GM04504 (cell line): ENCODE results near the gene SLC17A9.
A peak's percentile ranks its signal among the peaks of the same experiment; 100 is the strongest.

Experiments used
- DNase-seq: peaks from one replicate; pipeline ENCODE4 v3.0.0-alpha.2; 2012; ENCODE audit warnings: low read depth

The SLC17A9 gene

DNA sequence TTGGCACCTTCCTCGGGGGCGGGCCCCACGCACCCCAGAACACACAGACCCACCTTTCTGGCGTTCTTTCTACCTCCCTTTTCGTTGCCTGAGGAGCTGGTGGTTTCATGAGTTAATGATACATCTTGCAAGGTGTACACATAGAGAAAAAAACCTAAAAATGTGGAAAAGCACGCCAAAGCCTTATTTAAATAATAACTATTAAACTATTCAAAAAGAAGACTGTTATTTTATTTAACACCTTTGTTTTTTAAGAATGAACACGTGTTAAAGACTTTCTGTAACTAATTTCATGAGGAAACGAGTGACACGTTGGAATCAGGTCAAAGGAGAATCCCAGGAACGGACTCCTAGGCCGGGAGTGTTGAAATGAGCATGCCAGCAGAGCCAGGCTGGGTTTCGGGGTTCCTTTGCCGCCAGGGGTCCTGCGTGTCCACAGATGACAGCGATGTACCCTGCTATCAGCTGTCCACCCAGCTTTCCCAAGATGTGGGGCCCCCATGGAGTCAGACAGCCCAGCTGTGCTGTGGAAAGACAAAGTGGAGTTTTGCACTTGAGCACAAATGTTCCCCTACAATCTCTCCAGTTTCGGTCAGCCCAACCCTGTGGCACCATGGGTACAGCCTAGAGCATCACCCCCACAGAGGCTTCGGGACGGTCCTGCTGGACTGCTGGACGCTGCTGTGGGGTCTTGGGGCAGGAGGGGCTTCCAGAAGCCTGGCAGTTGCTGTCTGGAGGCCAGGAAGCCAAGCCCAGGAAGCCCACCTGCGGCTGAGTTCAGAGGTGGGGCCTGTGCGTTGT, 16.1 kb downstream of the SLC17A9 start:
- DNase-seq = no peak

GRCh38 chr20:62969179-62969760, 16.8 kb downstream of the SLC17A9 start:
- DNase-seq = no peak

- no peak for DNase-seq
These were observed 17.4 kb downstream of the SLC17A9 start for GRCh38 chr20:62969939-62970306.

GRCh38 chr20:62970307-62971210, 18.1 kb downstream of the SLC17A9 start:
- no peak for DNase-seq

GRCh38 chr20:62971211-62971949, 18.9 kb downstream of the SLC17A9 start:
- no peak for DNase-seq

- peak; percentile 31 for DNase-seq
These were observed 19.7 kb downstream of the SLC17A9 start for GRCh38 chr20:62971950-62972844.

DNA sequence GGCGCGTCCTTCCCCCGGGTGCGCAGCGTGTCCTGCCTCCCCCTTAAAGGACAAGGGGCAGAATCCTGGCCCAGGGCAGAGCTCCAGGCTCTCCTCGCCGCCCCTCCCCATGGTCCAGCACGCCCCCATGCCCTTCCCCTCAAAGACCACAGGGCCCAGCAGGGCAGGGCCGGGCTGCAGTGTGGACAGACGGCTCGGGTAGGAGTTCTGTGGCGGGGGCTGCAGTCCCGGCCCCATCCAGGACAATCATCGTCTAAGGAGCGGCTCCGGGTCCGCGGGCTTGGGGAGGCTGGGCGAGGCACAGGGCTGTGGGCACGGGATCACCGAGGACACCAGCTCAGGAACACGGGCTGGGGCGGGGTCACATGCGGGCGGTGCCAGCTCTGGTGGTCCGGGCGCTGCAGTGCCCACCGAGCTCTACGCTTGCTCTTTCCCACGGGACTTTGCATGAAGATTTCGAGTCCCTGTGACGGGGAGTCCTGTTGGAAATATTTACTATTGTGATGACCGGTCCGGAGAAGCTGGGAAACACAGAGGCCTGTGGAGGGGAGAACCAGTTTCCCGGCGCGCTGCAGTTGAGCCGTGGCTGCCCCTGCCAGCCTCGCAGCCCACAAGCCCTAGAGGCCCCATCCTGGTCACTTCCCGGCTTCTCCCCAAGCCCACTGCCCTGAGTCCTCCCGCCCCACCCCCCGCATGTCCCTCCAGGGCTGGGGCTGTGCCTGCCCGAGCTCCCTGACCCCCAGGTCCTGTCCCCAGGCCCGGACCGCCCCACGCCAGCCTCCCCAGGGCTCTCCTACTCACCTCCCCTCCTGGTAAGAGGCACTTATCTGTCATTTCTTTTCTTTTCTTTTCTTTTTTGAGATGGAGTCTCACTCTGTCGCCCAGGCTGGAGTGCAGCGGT, 20.6 kb downstream of the SLC17A9 start:
- DNase-seq = no peak

DNA sequence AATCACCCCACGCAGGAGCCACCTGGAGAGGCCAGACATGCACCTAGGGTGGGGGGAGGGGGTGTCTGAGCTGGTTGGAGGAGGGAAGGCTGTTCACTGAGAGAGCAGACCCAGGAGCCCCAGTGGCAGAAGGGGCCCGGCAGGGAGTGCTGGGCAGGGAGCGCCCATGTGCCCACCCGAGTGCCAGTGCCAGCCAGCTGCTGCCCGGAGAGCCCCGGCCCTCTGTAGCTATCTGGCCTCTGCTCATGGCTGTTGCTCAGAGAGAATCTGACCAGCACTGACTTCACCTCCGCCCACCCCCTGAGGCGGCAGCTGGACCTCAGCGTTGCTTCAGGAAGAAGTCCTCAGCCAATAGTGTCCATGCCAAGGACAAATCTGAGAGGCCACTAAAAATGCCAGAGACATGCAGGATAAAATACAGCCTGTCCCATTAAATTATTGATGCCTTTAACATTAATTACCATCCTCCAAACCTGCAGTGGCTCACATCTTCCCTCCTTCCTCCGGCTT, 22.8 kb downstream of the SLC17A9 start:
- no peak for DNase-seq

- no peak for DNase-seq
These were observed 23.5 kb downstream of the SLC17A9 start for GRCh38 chr20:62975812-62976508.

DNA sequence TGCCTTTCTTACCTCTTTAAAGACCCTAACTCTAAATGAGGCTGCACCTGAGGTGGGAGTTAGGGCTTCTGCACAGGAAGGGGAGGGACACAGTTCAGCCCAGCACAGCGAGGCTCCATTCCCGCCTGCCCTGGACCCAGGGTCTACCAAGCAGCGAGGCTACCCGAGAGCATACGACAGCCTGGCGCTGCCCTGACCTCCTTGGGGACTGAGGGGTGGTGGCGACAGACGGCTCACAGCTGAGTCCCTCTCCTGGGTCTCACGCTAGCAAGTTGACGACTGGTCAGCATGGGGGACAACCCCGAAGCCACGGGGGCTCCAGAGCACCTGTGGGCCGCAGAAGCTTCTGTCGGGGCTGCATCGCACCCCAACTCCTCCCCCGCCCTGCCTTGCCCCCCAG, 24.4 kb downstream of the SLC17A9 start:
- DNase-seq = no peak

DNA sequence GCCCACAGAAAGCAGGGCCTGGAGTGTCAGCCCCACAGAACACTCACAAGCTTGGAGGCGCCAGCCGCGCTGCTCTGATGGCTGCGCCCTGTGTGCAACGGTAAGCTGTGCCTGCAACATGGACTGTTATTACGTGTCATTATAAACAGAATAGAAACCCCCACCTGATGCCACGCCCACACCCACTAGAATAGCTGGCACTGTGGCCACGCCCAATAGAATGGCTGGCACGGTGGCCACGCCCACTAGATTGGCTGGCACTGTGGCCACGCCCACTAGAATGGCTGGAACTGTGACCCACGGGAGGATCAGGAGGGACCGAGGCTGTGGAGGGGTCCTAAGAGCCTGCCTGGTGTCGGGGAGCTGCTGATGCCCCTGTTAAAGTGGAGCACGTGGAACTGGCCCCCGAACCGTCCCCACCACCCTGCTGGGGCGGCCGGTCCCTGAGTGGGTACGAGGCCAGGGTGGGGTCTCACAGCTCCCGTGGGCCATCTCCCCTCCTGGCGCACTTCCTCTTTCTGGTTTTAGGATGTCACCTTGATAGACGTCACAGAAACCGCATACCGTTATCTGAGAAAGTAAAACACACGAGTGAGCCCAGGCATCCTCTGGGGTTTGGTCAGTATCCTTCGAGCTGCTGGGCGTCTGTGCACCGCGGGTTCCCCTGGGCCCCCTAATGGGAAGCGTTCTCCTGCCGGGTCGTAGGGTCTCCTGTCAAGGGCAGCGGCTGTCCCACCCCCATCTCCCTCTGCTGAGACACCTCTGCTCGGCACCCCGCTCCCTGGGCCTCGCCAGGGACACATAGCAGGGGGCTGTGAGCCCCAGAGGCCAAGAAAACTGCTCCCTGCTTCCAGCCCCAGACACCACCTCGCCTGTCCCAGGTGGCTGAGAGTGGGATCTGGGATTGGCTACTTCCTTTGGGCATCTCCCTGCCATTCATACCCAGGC, 25.4 kb downstream of the SLC17A9 start:
- no peak for DNase-seq

GRCh38 chr20:62978561-62978943, 26.0 kb downstream of the SLC17A9 start:
- DNase-seq = no peak

- no peak for DNase-seq
These were observed 26.8 kb downstream of the SLC17A9 start for GRCh38 chr20:62979310-62979709.

GRCh38 chr20:62979876-62980373, 27.4 kb downstream of the SLC17A9 start:
- no peak for DNase-seq

DNA sequence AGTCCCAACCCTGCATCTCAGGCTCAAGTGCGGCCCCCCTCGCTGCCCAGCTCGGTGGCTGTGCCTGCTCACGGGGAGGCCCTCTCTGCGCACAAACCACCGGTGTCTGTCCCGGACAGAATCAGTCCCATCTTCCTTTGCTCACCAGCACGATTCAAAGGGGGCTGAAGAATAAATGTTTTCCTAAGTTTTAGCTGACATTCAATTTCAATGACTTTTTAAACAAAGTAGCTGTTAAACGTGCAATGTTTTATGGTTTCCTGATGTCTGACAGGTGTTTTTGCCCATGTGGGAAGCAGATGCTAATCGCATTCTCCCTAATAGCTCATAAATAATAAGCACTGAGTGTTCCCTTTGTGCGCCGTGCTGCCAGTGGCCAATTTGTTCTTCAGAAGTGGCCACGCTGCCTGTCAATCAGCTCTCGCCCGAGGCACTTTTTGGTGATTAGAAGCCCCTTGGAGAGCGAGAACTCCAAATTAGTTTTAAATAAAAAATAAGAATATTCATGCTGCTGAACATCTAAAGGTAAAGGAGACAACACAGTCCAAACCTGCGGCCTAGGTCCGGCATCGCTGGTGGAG, 28.0 kb downstream of the SLC17A9 start:
- no peak for DNase-seq

DNA sequence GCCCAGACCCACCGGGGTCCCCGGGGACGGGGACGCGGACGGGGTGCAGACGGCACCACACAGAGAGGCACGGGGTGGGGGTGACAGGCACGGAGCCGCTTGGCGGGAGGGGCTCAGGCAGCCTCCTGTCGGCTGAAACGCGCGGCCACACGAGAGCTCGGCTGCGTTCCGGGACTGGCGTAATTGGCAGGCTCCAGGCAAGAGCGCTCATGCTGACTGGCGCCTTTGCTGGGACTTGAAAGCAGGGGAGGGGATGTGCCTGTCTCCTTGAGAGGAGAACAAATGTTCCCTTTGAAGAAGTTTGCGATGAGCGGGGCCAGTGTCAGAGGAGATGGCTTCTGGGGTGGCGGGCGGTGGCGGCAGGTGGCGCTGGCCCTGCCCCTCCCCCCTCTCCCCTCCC, 28.5 kb downstream of the SLC17A9 start:
- DNase-seq = no peak
